IPS-20b (cell line): ENCODE results near the gene PEX14.

ENCODE experiments used
- H3K27ac ChIP-seq: one replicate; pipeline ENCODE4 v1.5.1; 2013; ENCODE audit warnings: low read length
- H3K27me3 ChIP-seq: 2 replicates; pipeline ENCODE4 v1.6.1; 2013; ENCODE audit warnings: mild to moderate bottlenecking, low read length, inconsistent platforms; ENCODE audit not compliant: insufficient read depth
- H3K36me3 ChIP-seq: 2 replicates; pipeline ENCODE4 v1.6.1; 2013; ENCODE audit warnings: low read depth, mild to moderate bottlenecking, inconsistent platforms, low read length, moderate library complexity; ENCODE audit not compliant: insufficient read depth
- H3K4me1 ChIP-seq: 2 replicates; pipeline ENCODE4 v1.6.1; 2013; ENCODE audit warnings: mild to moderate bottlenecking, control low read depth, inconsistent platforms, low read length, moderate library complexity; ENCODE audit not compliant: insufficient read depth
- H3K4me3 ChIP-seq: 2 replicates; pipeline ENCODE4 v1.5.1; 2013; ENCODE audit warnings: mild to moderate bottlenecking, low read length, inconsistent platforms
- H3K9ac ChIP-seq: 2 replicates; pipeline ENCODE4 v1.6.1; 2013; ENCODE audit warnings: low read depth, mild to moderate bottlenecking, inconsistent platforms, low read length, moderate library complexity
- H3K9me3 ChIP-seq: 2 replicates; pipeline ENCODE4 v1.6.1; 2013; ENCODE audit warnings: mild to moderate bottlenecking, low read depth, low read length, inconsistent platforms; ENCODE audit not compliant: insufficient read depth

The PEX14 gene

GRCh38 chr1:10437052-10437451, 37.7 kb upstream of the PEX14 start:
- H3K27me3 ChIP-seq, result no peaks in the 10 kb centered on the region
- H3K4me3 ChIP-seq, result no peak overlapping the region
- no peak overlapping the region for H3K27ac ChIP-seq

DNA sequence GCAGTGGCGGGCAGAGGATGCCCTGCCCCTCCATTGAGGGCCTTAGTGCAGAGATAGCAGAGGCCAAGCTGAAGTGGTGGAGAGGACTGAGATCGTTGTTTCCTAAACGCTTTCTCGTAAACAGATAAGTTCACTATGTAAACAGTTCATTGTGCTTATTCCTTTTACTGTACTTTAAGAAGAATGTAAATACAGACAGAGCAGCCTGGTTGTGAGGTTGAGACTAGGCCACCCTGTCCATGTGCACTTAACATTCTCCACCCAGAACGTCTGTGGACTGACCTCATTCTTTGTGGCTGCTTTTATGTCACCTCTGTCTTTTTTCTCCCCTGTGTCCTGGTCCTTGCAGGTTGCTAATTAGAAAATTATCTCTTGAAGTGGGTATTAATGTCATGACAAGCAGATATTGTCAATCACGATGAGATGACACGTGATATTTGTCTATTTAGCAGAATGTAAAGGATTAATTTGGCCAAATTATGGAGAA, 36.0 kb upstream of the PEX14 start:
- Histone ChIP-seq H3K9me3 (no peaks in the 10 kb centered on the region), H3K9ac (no peak overlapping the region), H3K4me3 (no peak overlapping the region), H3K27me3 (no peaks in the 10 kb centered on the region), H3K4me1 (no peaks in the 10 kb centered on the region), H3K36me3 (no peaks in the 10 kb centered on the region; the same call in 1 of the 2 replicates), H3K27ac (no peak overlapping the region)

More at GRCh38 chr1:10437052-10437451, 37.7 kb upstream of the PEX14 start:
- H3K4me1 ChIP-seq, result no peaks in the 10 kb centered on the region; the same call in 1 of the 2 replicates
- H3K36me3 ChIP-seq, result no peaks in the 10 kb centered on the region; the same call in 1 of the 2 replicates
- no peaks in the 10 kb centered on the region for H3K9me3 ChIP-seq
- no peak overlapping the region for H3K9ac ChIP-seq

GRCh38 chr1:10440305-10440704, 34.4 kb upstream of the PEX14 start:
- no peaks in the 10 kb centered on the region for H3K4me1 ChIP-seq
- no peaks in the 10 kb centered on the region for H3K9me3 ChIP-seq
- no peak overlapping the region for H3K4me3 ChIP-seq
- H3K27me3 ChIP-seq, result no peaks in the 10 kb centered on the region
- H3K36me3 ChIP-seq, result no peaks in the 10 kb centered on the region
- H3K27ac ChIP-seq, result no peak overlapping the region
- H3K9ac ChIP-seq, result no peak overlapping the region

GRCh38 chr1:10440794-10441193, 34.0 kb upstream of the PEX14 start:
- no peaks in the 10 kb centered on the region for H3K4me1 ChIP-seq
- H3K36me3 ChIP-seq, result no peaks in the 10 kb centered on the region
- no peak overlapping the region for H3K4me3 ChIP-seq
- no peaks in the 10 kb centered on the region for H3K9me3 ChIP-seq
- H3K9ac ChIP-seq, result no peak overlapping the region
- no peaks in the 10 kb centered on the region for H3K27me3 ChIP-seq
- no peak overlapping the region for H3K27ac ChIP-seq

- no peak overlapping the region for H3K27ac ChIP-seq
- H3K36me3 ChIP-seq, result no peaks in the 10 kb centered on the region
- H3K9me3 ChIP-seq, result no peaks in the 10 kb centered on the region
- H3K4me1 ChIP-seq, result no peaks in the 10 kb centered on the region
- H3K9ac ChIP-seq, result no peak overlapping the region
- no peak overlapping the region for H3K4me3 ChIP-seq
- H3K27me3 ChIP-seq, result no peaks in the 10 kb centered on the region
These were observed 30.5 kb upstream of the PEX14 start for GRCh38 chr1:10444248-10444647.

- H3K9ac ChIP-seq, result no peak overlapping the region
- H3K4me1 ChIP-seq, result no peaks in the 10 kb centered on the region
- no peaks in the 10 kb centered on the region for H3K36me3 ChIP-seq
- no peaks in the 10 kb centered on the region for H3K9me3 ChIP-seq
- no peak overlapping the region for H3K27ac ChIP-seq
- H3K4me3 ChIP-seq, result no peak overlapping the region
- H3K27me3 ChIP-seq, result no peaks in the 10 kb centered on the region
These were observed 29.9 kb upstream of the PEX14 start for GRCh38 chr1:10444795-10445397.

- peaks cover 10% of the 10 kb centered on the region; the same call in 1 of the 2 replicates for H3K4me1 ChIP-seq
- no peaks in the 10 kb centered on the region for H3K36me3 ChIP-seq
These were observed 27.8 kb upstream of the PEX14 start for GRCh38 chr1:10446790-10447422.

DNA sequence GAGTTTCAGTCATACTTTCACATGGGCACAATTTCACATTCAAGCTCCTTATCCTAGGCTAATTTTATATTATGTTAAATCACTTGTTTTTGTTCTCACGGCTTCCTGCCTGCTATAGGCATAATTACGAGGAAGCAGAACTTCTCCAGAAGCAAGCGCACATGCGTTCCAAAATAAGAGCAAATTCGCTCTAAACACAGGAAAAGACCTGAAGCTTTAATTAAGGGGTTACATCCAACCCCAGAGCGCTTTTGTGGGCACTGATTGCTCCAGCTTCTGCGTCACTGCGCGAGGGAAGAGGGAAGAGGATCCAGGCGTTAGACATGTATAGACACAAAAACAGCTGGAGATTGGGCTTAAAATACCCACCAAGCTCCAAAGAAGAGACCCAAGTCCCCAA, 25.0 kb upstream of the PEX14 start, which contains the start of gene CORT:
TSS of gene CORT (plus strand) at position 281 of the 400 bp plus-strand sequence. CDS start 193 bp downstream, outside the sequence.
- Histone ChIP-seq H3K4me3 (no peak within 1 kb of the TSS), H3K27me3 (no peaks in the 10 kb centered on the region), H3K9me3 (no peaks in the 10 kb centered on the region), H3K36me3 (no peaks in the 10 kb centered on the region), H3K9ac (no peak within 1 kb of the TSS), H3K4me1 (peaks cover 10% of the 10 kb centered on the region; the same call in 1 of the 2 replicates), H3K27ac (no peak within 1 kb of the TSS)

More at GRCh38 chr1:10446790-10447422, 27.8 kb upstream of the PEX14 start:
- no peak overlapping the region for H3K9ac ChIP-seq
- no peak overlapping the region for H3K27ac ChIP-seq
- H3K9me3 ChIP-seq, result no peaks in the 10 kb centered on the region
- H3K27me3 ChIP-seq, result no peaks in the 10 kb centered on the region
- no peak overlapping the region for H3K4me3 ChIP-seq

DNA sequence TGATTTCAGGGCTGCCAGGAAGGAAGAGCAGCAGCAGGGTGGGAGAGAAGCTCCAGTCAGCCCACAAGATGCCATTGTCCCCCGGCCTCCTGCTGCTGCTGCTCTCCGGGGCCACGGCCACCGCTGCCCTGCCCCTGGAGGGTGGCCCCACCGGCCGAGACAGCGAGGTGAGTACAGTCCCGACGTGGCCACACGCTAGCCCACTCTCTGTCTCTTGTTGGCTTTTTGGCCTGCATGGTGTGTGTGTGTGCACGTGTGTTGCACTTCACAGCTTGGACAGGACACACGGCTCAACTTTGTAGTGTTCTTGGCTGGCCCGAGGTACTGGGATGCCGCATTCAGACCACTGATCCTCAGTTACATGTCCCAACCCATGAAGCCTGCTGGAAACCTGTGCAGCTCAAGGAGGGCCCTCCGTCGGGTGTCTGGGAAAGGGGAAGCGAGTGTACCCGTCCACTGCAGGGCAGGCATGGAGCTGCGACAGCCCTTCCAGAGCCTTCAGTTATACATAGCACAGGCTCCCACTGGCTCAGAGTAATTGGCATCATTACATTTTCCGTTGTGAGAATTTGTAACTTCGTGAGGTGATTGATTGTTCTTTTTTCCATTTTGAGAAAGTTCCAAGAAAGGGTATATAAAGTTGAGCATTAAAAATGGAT, 24.5 kb upstream of the PEX14 start:
- no peak overlapping the region for H3K27ac ChIP-seq

GRCh38 chr1:10450836-10451235, 23.9 kb upstream of the PEX14 start:
- Histone ChIP-seq H3K9ac (0 out of 2 replicates have a peak overlapping the region, but pooled peaks have one; percentile 3), H3K4me1 (peaks cover 10% of the 10 kb centered on the region; the same call in 1 of the 2 replicates), H3K36me3 (no peaks in the 10 kb centered on the region), H3K27ac (no peak overlapping the region), H3K9me3 (no peaks in the 10 kb centered on the region), H3K4me3 (no peak overlapping the region), H3K27me3 (no peaks in the 10 kb centered on the region)

More for the DNA sequence above, 24.5 kb upstream of the PEX14 start:
- Histone ChIP-seq H3K9ac (no peak overlapping the region), H3K9me3 (no peaks in the 10 kb centered on the region), H3K36me3 (no peaks in the 10 kb centered on the region), H3K4me3 (no peak overlapping the region), H3K4me1 (peaks cover 10% of the 10 kb centered on the region; the same call in 1 of the 2 replicates), H3K27me3 (no peaks in the 10 kb centered on the region)

GRCh38 chr1:10451287-10451686, 23.5 kb upstream of the PEX14 start:
- H3K36me3 ChIP-seq, result no peaks in the 10 kb centered on the region
- peaks cover 10% of the 10 kb centered on the region; the same call in 1 of the 2 replicates for H3K4me1 ChIP-seq
- H3K27ac ChIP-seq, result no peak overlapping the region
- no peaks in the 10 kb centered on the region for H3K27me3 ChIP-seq
- 0 out of 2 replicates have a peak overlapping the region, but pooled peaks have one; percentile 3 for H3K9ac ChIP-seq
- no peaks in the 10 kb centered on the region for H3K9me3 ChIP-seq
- 0 out of 2 replicates have a peak overlapping the region, but pooled peaks have one; percentile 17 for H3K4me3 ChIP-seq
